DMS114 treated with DMSO at 0.1 percent for 48 hours (cell line): Measurements from ENCODE around the gene GRM7.

Source experiments
- DNase-seq: peaks from one replicate; lab custom pipeline; 2025; ENCODE audit not compliant: unreplicated experiment; lab: John Stamatoyannopoulos, UW

Gene GRM7

DNA sequence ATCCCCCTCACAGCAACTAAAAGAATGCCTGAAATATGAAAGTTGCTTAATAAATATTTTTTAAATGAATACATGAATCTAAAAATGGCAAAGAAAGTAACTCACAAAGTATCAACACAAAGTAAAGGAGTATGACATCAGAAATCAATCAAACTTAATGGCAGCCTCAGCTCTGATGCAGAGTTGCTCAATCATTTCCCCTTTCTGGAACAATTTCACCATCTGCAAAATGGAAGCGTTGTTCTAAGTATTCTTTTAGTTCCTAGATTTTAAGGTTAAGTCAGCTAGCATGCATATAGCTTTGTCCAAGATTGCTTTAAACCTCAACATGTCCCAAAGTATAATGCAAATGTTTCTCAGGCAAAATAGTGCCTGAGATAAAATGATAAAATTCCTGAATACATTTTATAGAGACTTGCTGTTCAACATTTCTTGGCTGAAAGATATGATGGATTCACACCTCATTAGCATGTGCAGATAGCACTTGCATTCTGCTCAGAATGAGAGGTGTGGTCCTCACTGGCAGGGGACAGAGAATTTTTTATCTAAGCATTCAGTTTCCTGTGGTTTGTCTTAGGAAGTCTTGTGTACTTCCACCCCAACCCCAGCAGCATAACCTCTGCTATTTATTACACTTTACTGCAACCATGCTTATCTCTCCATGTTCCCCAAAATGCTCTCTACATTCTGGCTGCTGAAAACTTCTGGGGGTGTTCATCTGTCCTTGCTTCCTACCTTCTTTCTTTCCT is 429.3 kb downstream of the GRM7 start:
- no peak for DNase-seq

DNA sequence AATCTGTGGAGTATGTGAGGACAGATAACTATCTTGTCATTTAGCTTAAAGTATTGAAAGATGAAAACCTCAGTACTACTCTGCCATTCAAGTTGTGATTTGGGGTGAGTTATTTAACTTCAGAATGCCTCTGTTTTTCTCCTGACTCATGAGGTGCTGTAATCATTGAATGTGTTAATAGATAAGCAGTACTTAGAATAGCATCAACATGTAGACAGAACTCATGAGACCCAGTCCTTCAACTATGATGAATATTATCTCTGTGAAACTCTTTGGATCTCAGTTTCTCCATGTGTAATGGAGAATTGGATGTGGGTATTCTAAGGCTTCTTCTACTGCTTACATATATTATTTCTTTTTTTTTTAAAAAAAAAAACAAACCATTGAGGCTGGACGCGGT is 431.4 kb downstream of the GRM7 start:
- DNase-seq = no peak

DNA sequence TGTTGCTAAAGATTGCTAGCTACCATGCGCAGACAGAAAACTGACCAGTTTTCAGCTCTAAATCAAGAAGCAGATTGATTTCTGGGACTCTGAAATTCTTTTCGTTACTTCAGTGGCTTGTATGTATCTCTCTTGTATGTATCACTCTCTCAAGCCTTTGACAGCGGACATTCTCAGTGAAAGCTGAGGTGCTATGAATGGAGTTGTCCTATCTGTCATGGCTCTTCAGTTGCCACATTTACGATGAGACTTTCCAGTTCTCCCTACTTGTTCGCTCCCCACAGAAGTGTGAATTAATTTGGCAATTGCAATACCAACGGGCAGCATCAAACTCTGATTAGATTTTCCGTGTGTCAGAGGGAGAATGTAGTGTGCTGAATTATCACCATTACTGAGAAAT is 432.4 kb downstream of the GRM7 start:
- DNase-seq = no peak

DNA sequence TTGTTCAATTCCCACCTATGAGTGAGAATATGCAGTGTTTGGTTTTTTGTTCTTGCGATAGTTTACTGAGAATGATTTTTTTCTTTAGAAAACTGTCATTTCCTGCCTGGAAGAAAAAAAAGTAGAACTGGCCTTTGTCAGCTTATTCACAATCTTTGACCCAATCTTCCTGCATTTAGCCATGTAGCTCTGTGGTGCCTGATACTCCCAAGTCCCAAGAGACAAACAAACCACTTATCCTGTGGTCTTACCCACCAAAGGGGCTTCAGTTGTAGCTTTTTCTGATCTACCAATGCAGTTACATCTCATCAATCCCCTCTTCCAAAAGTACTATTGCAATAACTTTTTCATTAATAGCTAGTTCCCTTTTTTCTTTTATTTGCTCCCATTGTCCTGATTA is 444.6 kb downstream of the GRM7 start:
- DNase-seq = no peak

DNA sequence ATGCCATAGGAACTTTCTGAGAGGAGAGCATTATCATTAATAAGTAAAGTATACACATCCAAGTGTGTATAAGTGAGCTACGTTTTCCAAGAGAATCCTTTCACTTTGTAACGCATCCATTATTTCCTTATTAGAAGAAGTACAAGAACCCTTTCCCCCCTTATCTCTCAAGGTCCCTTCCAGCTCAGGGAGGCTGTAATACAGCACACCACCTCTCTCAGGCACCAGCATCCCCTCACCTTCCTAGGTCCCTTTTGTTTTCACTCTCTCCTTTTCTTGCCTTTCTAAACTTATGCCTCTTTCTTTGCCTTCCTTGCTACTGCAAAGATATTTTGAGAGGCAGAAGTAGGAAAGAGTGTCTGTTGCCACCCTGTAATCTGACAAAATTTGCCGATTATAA is 446.0 kb downstream of the GRM7 start:
- DNase-seq = no peak

DNA sequence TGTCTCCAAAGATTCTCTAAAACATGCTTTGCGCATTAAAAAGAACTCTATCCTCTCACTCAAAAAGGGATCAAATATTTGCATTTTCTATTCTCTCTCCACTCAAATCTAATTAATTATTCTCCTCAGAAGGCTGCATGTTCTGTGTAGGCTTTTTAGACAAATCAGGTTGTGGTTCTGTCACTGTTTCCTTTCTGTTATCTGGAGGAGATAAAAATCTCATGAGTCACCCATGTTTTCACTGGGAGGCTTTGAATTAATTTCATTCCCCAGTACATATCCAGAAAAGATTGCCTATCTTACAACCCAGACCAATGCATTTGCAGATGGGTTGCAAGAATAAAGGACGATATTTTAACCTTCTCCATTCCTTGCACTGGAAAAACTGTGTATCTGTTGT is 446.5 kb downstream of the GRM7 start:
- no peak for DNase-seq

DNA sequence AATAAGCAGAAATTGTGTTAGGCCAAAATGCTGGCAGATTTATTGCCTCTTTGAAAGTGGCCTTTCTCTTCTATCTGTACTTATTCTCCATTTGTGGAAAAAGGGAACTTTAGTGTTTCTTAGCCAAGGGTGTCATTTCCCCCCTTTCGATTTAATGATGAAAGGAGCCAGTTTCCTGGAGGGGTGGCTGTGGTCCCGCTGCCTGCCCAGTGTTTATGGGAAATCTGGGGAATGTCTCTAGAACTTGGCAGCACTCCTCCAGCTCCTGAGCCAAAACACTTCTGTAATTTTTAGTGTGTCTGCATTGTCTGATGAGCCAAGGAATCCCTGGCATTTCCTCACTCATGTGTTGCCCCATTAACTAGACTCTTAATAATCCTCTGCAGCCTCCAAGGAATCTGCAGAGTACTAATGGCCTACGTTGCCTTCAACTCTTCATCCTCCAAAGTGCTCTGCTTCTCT is 448.8 kb downstream of the GRM7 start:
- no peak for DNase-seq

DNA sequence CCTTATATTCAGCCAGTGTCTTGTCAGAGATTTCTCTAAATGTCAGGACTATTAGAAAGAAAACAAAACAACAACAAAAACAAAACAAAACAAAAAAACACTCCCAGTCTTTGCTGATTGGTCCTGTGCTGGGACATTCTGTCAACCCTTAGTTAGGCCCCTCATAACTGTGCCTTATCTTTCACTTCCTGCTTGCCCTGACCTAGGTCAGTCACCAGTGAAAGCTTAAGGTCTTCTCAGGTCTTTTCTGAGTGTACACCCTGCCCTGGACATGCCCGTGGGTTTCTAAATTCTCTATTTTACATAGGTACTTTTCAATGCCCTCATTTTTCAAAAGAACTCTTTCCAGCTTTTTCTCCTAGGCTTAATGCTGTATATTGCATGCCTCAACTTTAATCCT is 454.1 kb downstream of the GRM7 start:
- DNase-seq = no peak

DNA sequence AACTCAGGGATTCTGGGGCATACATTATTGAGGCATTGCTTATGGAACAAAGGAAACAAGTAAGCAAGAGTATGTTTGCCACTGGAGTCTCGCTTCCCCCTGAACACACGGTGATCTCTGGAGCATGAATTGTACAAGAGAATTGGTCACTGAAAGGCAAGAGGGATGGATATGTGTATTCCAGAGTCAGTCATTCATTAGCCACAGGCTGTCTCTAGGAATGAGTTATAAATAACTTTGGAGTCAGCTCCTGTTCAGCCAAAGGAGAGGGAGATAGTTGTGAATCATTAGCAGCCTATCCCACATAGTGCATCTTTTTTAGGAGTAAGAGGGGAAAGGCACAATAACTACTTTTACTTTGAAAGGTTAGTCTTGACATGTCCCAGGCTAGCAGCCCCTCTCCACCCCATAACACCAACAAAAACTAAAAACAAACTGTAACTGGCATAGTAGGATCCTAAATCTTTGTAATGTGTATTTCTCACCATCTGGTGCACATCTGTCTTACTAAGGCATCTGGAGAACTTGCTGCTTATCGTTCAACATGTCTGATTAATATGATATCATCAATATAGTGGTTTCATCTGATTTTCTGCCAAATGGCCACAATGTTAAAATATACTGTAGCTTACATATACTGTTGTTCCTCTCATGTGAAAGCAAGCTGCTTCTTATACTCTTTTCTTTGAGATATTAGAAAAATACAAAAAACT is 462.2 kb downstream of the GRM7 start:
- DNase-seq = no peak

DNA sequence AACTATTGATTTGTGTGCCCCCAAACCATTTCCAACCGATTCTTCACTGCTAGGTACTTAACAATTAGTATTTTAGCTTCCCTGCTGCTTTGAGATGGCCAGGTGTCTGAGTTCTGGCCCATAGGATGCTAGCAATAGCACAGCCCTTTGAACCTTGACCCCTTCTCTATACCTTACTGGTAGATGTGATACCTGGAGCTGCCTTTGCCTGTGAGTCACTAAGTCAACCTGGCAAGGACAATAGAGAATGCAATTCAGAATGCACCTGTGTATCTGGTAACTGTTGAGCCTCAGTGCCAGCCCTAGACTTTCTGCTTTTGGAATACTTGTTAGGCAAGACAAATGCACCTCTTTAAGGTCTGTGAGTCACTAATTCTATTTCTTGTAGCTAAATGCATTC is 467.4 kb downstream of the GRM7 start:
- DNase-seq = no peak

DNA sequence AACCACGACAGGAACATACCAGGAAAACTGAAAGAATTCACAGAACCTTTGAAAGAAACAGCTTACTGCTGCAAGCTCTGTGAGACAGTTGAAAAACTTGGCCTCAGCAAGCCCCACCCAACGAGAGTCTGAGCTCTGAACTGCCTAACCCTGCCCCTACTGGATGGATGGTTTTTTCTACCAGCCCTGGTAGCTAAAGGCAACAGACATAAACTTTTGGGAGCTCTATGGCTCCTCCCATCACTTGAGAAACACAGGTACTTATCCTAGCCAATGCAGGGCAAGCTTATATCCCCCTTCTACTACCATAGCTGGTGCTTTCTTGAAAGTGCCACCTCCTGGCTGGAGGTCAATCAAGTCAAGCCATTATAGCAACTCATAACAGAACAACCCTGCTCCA is 471.8 kb downstream of the GRM7 start:
- no peak for DNase-seq

DNA sequence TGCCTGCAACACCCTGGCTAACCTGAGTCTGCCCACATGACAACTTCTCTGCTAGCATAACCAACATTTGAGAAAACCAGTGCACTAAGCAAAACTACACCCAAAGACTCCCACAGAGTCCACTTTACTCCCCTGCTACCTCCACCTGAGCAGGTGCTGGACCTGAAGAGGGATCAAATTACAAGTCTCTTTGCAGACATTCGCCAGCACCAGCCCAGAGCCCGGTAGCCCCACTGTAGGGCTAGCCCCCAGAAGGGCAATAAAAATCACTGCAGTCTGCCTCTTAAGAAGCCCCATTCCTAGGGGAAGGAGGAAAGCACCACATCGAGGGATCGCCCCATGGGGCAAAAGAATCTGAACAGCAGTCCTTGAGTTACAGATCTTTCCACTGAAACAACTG is 472.2 kb downstream of the GRM7 start:
- no peak for DNase-seq

DNA sequence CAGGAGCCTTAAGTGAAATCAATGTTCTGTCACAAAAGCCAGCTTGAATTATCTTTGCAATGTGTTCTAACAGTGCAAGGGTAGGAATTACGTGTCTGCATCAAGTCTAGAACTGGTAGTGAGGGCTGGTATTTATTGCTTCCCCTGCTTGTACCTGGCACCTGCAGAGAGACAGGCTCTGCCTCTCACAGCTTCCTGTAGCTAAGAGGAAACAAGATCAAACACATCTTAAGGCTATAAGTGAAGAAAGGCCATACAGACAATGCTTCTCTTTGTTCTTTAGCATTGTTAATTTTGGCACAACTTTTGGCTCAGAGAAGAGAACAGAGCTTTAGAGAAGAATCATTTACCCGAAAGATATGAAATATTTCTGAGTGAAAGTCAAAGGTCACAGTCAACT is 479.9 kb downstream of the GRM7 start:
- no peak for DNase-seq

DNA sequence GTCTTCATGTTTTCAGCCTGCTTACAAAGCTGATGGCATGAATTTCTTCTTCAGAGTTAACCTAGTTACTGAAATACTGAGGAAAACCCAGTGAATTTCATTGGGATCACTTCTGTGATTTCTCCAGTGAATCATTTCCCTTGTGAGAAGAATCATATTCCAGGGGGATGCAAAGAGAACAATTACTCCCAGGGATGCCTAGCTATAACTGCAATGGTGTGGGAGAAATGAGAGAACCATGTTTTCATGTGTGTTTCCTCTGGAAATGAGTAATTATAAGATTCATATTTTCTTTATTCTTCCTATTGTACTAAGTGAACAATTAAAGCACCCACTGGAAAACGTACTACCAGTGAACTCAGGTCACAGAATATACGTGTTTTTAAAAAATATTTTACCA is 485.4 kb downstream of the GRM7 start:
- DNase-seq = no peak

DNA sequence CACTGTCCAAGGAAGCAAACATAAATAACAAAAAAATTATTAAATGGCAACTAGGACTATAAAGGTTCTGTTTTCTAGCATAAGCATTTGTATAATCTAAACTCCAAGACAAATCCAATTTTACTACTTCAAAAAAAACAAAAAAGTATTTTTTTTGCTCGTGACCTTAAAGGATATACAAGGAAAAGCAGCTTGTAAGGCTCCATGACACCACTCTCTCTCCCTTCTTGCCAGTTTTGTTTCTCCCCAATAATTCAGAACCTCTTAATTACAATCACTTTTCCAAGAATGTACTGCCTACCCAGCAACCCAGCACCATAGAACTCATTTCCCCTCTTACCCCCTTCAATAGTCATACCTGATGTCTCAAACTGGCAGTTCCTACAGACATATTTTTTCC is 496.2 kb downstream of the GRM7 start:
- no peak for DNase-seq

DNA sequence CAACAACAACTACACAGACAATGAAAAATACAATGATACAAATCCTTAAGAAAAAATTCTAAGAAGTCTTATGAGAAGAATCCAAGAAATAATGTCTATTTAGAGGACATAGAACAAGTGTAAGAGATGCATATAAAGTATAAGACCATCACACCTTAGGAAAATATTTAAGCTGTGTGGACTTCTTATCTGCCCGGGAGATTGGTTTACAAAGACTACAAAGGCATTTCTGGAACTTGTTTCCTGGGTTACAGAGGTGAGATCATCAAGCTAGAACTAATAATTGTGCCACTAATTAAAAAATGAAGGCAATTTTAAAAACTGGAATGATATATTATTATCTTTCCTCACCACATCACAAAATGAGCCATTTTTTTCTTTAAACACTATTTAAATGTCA is 507.1 kb downstream of the GRM7 start:
- no peak for DNase-seq

DNA sequence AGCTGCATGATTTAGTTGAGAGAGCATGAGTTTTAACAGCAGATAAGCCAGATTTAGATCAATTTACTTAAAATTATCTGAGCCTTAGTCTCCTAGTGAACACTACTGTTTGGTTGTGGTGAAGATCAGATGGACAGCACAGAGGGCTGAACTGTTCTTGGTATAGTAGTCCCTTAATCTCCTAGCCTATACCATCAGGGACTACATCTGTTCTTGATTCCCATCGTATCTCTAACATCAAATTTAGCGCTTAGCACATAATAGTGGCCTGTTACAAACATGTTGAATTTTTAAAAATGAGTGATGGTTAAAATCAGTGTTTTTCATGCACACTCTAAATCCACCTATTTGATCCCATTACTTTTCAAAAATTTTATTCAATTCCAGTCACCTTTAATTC is 507.7 kb downstream of the GRM7 start:
- no peak for DNase-seq

DNA sequence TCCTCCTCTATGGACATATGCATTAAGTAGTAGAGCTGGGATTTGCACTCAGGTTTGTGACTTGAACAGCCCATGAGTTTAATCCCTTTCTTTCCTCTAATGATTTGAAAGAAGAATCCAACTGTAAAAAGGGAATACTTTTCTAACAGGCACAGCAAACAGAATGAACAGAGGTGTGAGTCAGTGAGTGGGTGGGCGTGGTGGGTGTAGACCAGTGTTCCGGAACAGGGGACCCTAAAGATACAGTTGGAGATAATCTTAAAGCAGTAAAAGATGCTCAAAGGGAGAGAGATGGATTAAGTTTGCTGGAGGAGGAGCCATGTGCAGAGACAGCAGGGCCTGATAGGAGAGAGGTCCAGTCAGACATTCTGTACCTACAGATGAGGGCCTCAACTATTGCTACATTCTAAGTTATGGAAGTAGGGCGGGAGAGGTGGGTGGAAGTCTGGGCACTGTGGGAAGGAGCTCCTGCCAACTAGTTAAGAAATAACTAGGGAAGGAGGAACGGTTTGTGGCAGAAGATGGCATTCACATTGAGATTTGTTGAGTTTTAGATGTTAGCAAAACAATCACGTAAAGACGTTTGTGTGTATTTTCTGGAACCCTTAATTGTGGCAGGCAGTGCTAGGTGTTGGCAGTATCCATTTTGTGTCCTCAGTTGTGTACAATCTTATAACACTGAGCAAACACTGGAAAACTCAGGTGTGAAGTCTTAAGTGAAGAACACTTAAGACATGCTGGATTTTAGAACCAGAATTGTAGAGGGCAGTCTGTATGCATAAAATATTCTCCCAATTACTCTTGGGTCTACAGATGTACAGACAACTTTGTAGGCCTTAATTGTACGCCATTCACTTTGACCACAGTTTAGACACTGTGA is 511.0 kb downstream of the GRM7 start:
- DNase-seq = no peak

DNA sequence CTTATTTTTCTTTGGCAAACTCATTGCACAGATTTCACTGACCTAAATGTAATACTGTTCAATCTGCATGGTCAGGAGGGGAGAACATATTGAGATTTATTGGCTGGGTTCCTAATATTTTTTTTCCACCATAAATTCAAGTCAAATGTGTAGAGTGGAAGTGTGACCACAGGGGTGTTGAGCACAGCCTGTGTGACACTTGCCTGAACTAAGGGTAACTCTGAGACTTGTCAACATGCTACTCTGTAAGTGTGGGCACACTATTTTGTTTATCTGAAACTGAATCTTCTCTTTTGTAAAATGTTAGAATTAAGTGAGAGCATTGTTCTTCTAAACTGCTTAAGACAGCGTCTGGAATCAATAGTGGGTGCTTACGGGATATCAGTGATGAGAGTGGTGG is 516.2 kb downstream of the GRM7 start:
- no peak for DNase-seq

DNA sequence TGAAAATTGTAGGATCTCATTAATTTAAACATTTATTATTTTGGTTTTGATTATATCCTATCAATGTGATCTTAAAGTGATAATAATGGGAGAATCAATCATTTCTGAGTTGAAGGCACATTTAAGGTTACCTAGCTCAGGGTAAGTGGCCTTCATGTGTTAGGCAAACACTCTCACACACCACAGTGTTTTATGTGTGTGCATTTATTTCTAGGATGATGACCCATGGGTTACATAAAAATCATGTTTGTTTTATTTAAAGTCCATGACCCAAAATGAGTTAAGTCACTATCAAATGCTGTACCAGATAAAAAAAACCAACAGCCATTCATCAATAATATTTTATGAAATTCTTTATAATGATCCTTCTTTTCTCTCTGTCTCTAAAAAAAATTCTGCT is 520.8 kb downstream of the GRM7 start:
- no peak for DNase-seq

DNA sequence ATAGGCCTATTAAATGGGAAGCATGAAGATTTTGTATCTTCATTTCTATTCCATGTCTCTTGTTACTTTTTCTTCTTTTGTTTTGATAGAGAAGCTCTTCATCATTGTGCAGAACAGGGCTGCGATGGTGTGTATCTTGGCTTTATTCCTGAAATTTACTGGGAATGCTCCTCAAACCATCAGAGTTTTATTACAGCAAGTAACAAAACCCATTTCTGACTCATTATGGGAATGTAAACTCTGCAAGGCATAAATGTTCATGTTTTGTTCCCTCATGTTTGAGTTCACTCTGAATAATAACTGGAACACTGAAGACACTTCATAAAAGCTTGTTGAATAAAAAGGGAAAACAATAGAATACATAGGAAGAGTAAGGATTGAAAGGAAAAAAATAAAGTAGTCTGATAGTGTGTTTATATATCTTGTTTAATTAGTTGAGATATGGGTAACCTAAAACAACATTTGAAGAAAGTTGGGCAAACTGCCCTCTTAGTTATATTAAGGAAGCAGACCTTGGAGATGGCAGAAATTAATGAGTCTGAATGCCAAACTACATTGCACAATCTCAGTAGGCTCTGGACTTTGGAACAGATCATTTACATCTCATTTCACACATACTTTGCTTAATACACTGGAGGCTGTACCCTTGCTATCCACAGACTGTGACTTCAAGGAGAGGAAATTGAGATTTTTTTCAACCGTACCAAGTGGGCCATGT is 521.5 kb downstream of the GRM7 start:
- no peak for DNase-seq
